ENCODE results near the gene OPCML.

OPCML gene

GRCh38 chr11:133096981-133097380, 435.3 kb downstream of the OPCML start:
- H3K9me3 ChIP-seq (ENCODE audit: control insufficient read depth, insufficient read depth, low read length) = no peaks in the 10 kb centered on the region
- no peak overlapping the region for H3K9ac ChIP-seq (ENCODE audit: low read depth, low read length)
- no peaks in the 10 kb centered on the region for H3K36me3 ChIP-seq (ENCODE audit: insufficient read depth, low read length)
- H3K4me1 ChIP-seq (ENCODE audit: insufficient read depth, low read length) = no peaks in the 10 kb centered on the region

GRCh38 chr11:133086518-133086917, 445.8 kb downstream of the OPCML start:
- no peaks in the 10 kb centered on the region for H3K36me3 ChIP-seq (ENCODE audit: insufficient read depth, low read length)
- no peak overlapping the region for H3K9ac ChIP-seq (ENCODE audit: low read depth, low read length)
- no peaks in the 10 kb centered on the region for H3K9me3 ChIP-seq (ENCODE audit: control insufficient read depth, insufficient read depth, low read length)
- no peaks in the 10 kb centered on the region for H3K4me1 ChIP-seq (ENCODE audit: insufficient read depth, low read length)

GRCh38 chr11:133082841-133083488, 449.3 kb downstream of the OPCML start:
- Histone ChIP-seq H3K36me3 (ENCODE audit: insufficient read depth, low read length) (no peaks in the 10 kb centered on the region), H3K9me3 (ENCODE audit: control insufficient read depth, insufficient read depth, low read length) (no peaks in the 10 kb centered on the region), H3K4me1 (ENCODE audit: insufficient read depth, low read length) (no peaks in the 10 kb centered on the region), H3K9ac (ENCODE audit: low read depth, low read length) (peak overlapping the region; percentile 65)

GRCh38 chr11:133082453-133082781, 449.9 kb downstream of the OPCML start:
- Histone ChIP-seq H3K9ac (ENCODE audit: low read depth, low read length) (peak overlapping the region; percentile 65; the same call in 1 of the 2 replicates), H3K4me1 (ENCODE audit: insufficient read depth, low read length) (no peaks in the 10 kb centered on the region), H3K36me3 (ENCODE audit: insufficient read depth, low read length) (no peaks in the 10 kb centered on the region), H3K9me3 (ENCODE audit: control insufficient read depth, insufficient read depth, low read length) (no peaks in the 10 kb centered on the region)

GRCh38 chr11:133081730-133082452, 450.4 kb downstream of the OPCML start:
- H3K9me3 ChIP-seq (ENCODE audit: control insufficient read depth, insufficient read depth, low read length) = no peaks in the 10 kb centered on the region
- H3K9ac ChIP-seq (ENCODE audit: low read depth, low read length) = peak overlapping the region; percentile 32; the same call in 1 of the 2 replicates
- no peaks in the 10 kb centered on the region for H3K36me3 ChIP-seq (ENCODE audit: insufficient read depth, low read length)
- no peaks in the 10 kb centered on the region for H3K4me1 ChIP-seq (ENCODE audit: insufficient read depth, low read length)

GRCh38 chr11:133081020-133081419, 451.3 kb downstream of the OPCML start:
- Histone ChIP-seq H3K36me3 (ENCODE audit: insufficient read depth, low read length) (no peaks in the 10 kb centered on the region), H3K9me3 (ENCODE audit: control insufficient read depth, insufficient read depth, low read length) (no peaks in the 10 kb centered on the region), H3K9ac (ENCODE audit: low read depth, low read length) (no peak overlapping the region), H3K4me1 (ENCODE audit: insufficient read depth, low read length) (no peaks in the 10 kb centered on the region)

GRCh38 chr11:133078591-133079404, 453.5 kb downstream of the OPCML start:
- Histone ChIP-seq H3K4me1 (ENCODE audit: insufficient read depth, low read length) (no peaks in the 10 kb centered on the region), H3K9ac (ENCODE audit: low read depth, low read length) (no peak overlapping the region), H3K36me3 (ENCODE audit: insufficient read depth, low read length) (no peaks in the 10 kb centered on the region), H3K9me3 (ENCODE audit: control insufficient read depth, insufficient read depth, low read length) (no peaks in the 10 kb centered on the region)

GRCh38 chr11:133078012-133078411, 454.3 kb downstream of the OPCML start:
- Histone ChIP-seq H3K36me3 (ENCODE audit: insufficient read depth, low read length) (no peaks in the 10 kb centered on the region), H3K9ac (ENCODE audit: low read depth, low read length) (no peak overlapping the region), H3K4me1 (ENCODE audit: insufficient read depth, low read length) (no peaks in the 10 kb centered on the region), H3K9me3 (ENCODE audit: control insufficient read depth, insufficient read depth, low read length) (no peaks in the 10 kb centered on the region)

GRCh38 chr11:133075351-133075750, 456.9 kb downstream of the OPCML start:
- H3K36me3 ChIP-seq (ENCODE audit: insufficient read depth, low read length) = no peaks in the 10 kb centered on the region

GRCh38 chr11:133072858-133073582, 459.3 kb downstream of the OPCML start:
- peaks cover 9% of the 10 kb centered on the region for H3K4me1 ChIP-seq (ENCODE audit: insufficient read depth, low read length)
- no peak overlapping the region for H3K9ac ChIP-seq (ENCODE audit: low read depth, low read length)
- H3K9me3 ChIP-seq (ENCODE audit: control insufficient read depth, insufficient read depth, low read length) = no peaks in the 10 kb centered on the region
- no peaks in the 10 kb centered on the region for H3K36me3 ChIP-seq (ENCODE audit: insufficient read depth, low read length)

More at GRCh38 chr11:133075351-133075750, 456.9 kb downstream of the OPCML start:
- no peaks in the 10 kb centered on the region for H3K4me1 ChIP-seq (ENCODE audit: insufficient read depth, low read length)
- H3K9me3 ChIP-seq (ENCODE audit: control insufficient read depth, insufficient read depth, low read length) = no peaks in the 10 kb centered on the region
- H3K9ac ChIP-seq (ENCODE audit: low read depth, low read length) = no peak overlapping the region

GRCh38 chr11:133072378-133072777, 459.9 kb downstream of the OPCML start:
- Histone ChIP-seq H3K4me1 (ENCODE audit: insufficient read depth, low read length) (peaks cover 9% of the 10 kb centered on the region), H3K36me3 (ENCODE audit: insufficient read depth, low read length) (no peaks in the 10 kb centered on the region), H3K9me3 (ENCODE audit: control insufficient read depth, insufficient read depth, low read length) (no peaks in the 10 kb centered on the region), H3K9ac (ENCODE audit: low read depth, low read length) (no peak overlapping the region)

- Histone ChIP-seq H3K36me3 (ENCODE audit: insufficient read depth, low read length) (no peaks in the 10 kb centered on the region), H3K9me3 (ENCODE audit: control insufficient read depth, insufficient read depth, low read length) (no peaks in the 10 kb centered on the region), H3K9ac (ENCODE audit: low read depth, low read length) (no peak overlapping the region), H3K4me1 (ENCODE audit: insufficient read depth, low read length) (peaks cover 9% of the 10 kb centered on the region)
Observed at GRCh38 chr11:133070791-133071190, 461.5 kb downstream of the OPCML start.

- Histone ChIP-seq H3K36me3 (ENCODE audit: insufficient read depth, low read length) (no peaks in the 10 kb centered on the region), H3K4me1 (ENCODE audit: insufficient read depth, low read length) (peaks cover 9% of the 10 kb centered on the region), H3K9ac (ENCODE audit: low read depth, low read length) (peak overlapping the region; percentile 35)
Observed at GRCh38 chr11:133070021-133070713, 462.1 kb downstream of the OPCML start.

More at GRCh38 chr11:133070021-133070713, 462.1 kb downstream of the OPCML start:
- no peaks in the 10 kb centered on the region for H3K9me3 ChIP-seq (ENCODE audit: control insufficient read depth, insufficient read depth, low read length)
